ENCODE data around the gene SMARCD3.

The SMARCD3 gene

GRCh38 chr7:151233804-151234203 is 14.7 kb downstream of the SMARCD3 start:
- H3K4me3 ChIP-seq (ENCODE audit: control insufficient read depth, low read depth, low read length), result peak overlapping the region; percentile 97
- DNase-seq (ENCODE audit: low read depth), result no peak
- TF ChIP-seq CTCF (IDR thresholded peaks at IDR 0.05; ENCODE audit: control insufficient read depth, insufficient read depth, low read depth, low read length, missing control alignments), result no peak

GRCh38 chr7:151232917-151233701 is 15.4 kb downstream of the SMARCD3 start:
- TF ChIP-seq CTCF (IDR thresholded peaks at IDR 0.05; ENCODE audit: control insufficient read depth, insufficient read depth, low read depth, low read length, missing control alignments), result no peak
- H3K4me3 ChIP-seq (ENCODE audit: control insufficient read depth, low read depth, low read length), result peak overlapping the region; percentile 97
- no peak for DNase-seq (ENCODE audit: low read depth)

GRCh38 chr7:151232091-151232916 is 16.2 kb downstream of the SMARCD3 start, which contains the start of gene CHPF2:
Gene CHPF2 (plus strand): TSS chr7:151232483. CDS start chr7:151234012, 1,529 bp downstream.
- no peak for TF ChIP-seq CTCF (IDR thresholded peaks at IDR 0.05; ENCODE audit: control insufficient read depth, insufficient read depth, low read depth, low read length, missing control alignments)
- DNase-seq (ENCODE audit: low read depth), result no peak

GRCh38 chr7:151231080-151231479 is 17.4 kb downstream of the SMARCD3 start:
- DNase-seq (ENCODE audit: low read depth), result no peak
- no peak for TF ChIP-seq CTCF (IDR thresholded peaks at IDR 0.05; ENCODE audit: control insufficient read depth, insufficient read depth, low read depth, low read length, missing control alignments)
- no peak overlapping the region for H3K4me3 ChIP-seq (ENCODE audit: control insufficient read depth, low read depth, low read length)

More at GRCh38 chr7:151232091-151232916, 16.2 kb downstream of the SMARCD3 start, which contains the start of gene CHPF2:
- H3K4me3 ChIP-seq (ENCODE audit: control insufficient read depth, low read depth, low read length), result peak within 1 kb of the TSS; percentile 97

- TF ChIP-seq CTCF (IDR thresholded peaks at IDR 0.05; ENCODE audit: control insufficient read depth, insufficient read depth, low read depth, low read length, missing control alignments), result no peak
- no peak overlapping the region for H3K4me3 ChIP-seq (ENCODE audit: control insufficient read depth, low read depth, low read length)
- DNase-seq (ENCODE audit: low read depth), result no peak
Measured at GRCh38 chr7:151229249-151229648, 19.2 kb downstream of the SMARCD3 start.

- no peak for DNase-seq (ENCODE audit: low read depth)
- peak overlapping the region; percentile 97 for H3K4me3 ChIP-seq (ENCODE audit: control insufficient read depth, low read depth, low read length)
- no peak for TF ChIP-seq CTCF (IDR thresholded peaks at IDR 0.05; ENCODE audit: control insufficient read depth, insufficient read depth, low read depth, low read length, missing control alignments)
Measured at GRCh38 chr7:151228024-151228866, 20.2 kb downstream of the SMARCD3 start.

Measured in AG09309 (cell line).